Embryonic facial prominence (tissue), 1 donor: ENCODE measurements around the gene NIPA2.

Experiments
- DNase-seq: peaks from one replicate; pipeline ENCODE4 v3.0.0-alpha.2; 2016; ENCODE audit errors: extremely low spot score

NIPA2 gene

GRCh38 chr15:22839046-22839695 lies 705 bp downstream of the NIPA2 start:
- no peak for DNase-seq

- DNase-seq: no peak
These were observed 6.2 kb downstream of the NIPA2 start for GRCh38 chr15:22844421-22845288.

GRCh38 chr15:22845289-22845900 lies 6.9 kb downstream of the NIPA2 start:
- no peak for DNase-seq

DNA sequence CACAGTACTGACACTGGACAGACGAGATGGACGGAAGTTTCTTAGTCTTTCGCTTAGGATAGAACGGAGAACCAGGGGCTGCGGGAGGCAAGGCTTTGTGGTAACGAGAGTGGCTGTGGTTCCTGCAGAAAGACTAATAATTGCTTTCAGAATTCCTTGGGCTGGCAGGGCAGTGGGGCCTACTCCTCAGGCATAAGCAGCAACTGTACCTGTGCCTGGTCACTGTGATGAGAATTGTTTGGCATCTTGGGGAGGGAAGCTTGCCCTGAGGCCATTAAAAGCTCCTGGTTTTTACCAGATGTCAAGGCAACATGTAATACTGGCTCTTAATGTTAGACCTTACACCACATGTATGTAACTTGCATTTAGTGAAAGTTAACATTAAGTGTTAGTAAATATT lies 7.6 kb downstream of the NIPA2 start:
- DNase-seq: no peak

DNA sequence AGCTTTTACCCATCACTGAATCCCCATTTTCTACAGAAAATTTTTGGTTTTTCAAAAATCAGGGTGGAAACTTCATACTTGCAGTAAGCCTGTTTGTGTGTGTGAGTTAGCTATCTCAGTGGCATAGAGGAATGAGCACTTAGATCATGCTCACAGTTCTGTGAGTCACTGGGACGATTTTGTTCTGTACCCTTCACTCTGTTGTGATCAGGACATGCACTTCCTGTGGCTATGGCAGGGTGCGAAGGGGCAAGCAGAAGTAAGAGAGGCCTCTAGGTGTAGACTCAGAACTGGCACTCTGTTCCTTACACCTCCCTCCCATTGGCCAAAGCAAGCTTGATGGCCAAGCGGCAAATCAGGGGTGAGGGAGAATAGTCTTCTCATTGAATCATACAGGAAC lies 11.6 kb downstream of the NIPA2 start:
- DNase-seq: no peak

DNA sequence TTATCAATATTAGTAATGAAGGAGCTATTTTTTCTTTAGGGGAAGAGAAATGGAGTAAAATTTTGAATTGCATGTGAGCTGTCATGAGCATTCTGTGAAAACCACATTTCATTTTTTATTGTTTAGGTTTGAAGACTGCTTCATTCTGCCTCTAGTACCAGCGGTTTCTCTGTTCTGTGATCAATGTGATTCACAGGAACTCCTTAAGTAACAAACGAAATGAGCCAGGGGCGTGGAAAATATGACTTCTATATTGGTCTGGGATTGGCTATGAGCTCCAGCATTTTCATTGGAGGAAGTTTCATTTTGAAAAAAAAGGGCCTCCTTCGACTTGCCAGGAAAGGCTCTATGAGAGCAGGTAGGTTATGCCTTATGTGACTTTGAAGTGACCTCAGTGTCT lies 13.0 kb downstream of the NIPA2 start:
- no peak for DNase-seq

- DNase-seq: no peak
These were observed 17.3 kb downstream of the NIPA2 start for GRCh38 chr15:22855791-22856190.

DNA sequence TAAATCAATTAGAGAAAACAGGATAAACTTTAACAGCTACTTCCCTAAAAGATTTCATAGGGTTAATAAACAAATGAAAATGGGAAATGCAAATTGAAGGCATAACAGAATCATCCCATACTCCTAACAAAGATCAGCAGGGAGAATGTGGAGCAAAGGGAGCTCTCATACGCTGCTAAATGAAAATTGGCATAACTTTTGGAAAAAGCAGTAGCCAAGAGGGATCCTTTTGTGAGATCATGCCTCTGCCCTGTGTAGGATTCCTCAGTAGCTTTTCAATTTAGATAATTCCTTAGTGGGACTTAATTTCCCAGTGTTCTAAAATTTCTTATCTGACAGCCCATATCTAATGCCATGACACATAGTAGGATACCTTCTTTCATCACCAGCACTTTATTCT lies 18.2 kb downstream of the NIPA2 start:
- no peak for DNase-seq

DNA sequence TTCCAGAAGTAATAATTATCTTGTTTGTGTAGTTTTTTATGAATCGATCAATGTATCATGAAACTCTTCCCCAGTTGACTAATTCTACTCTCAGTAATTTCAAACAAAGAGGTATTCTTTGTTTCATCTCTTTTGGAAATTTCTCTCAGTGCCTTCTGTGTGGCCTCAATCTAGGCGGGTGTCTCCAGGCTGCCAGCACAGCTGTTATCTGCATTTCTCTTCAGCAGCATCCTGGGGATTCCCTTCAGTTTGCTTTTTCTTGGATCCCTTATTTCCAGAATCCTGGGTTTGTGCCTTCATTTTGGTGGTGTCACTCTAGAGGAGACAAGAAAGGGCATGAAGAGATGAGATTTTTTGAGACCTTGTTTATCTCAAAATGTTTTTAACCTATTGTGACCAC lies 22.7 kb downstream of the NIPA2 start:
- no peak for DNase-seq

DNA sequence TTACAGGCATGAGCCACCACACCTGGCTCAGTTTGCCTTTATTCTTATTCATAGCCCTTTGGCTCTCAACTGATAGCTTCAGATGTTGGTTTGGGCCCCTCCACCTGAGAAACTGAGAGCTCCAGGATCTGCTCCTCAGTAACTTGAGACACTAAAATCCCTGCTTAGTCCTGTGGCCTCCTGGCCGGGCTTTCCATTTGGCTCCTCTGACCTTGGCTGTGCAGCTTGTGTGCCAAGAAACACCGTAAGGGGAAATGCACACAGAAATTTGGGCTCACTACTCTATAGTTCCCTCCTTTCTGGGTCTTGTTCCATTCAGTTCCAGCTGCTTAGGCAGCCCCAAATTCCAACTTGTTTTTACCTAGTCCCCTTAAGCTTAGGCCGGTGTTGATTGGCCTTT lies 24.9 kb downstream of the NIPA2 start:
- DNase-seq: no peak

- no peak for DNase-seq
These were observed 27.6 kb downstream of the NIPA2 start for GRCh38 chr15:22866079-22866478.

GRCh38 chr15:22867886-22868285 lies 29.4 kb downstream of the NIPA2 start:
- no peak for DNase-seq

GRCh38 chr15:22868495-22868894 lies 30.0 kb downstream of the NIPA2 start:
- DNase-seq: no peak

- DNase-seq: no peak
These were observed 30.5 kb downstream of the NIPA2 start for GRCh38 chr15:22868928-22869327.

- DNase-seq: no peak
These were observed 31.4 kb downstream of the NIPA2 start for GRCh38 chr15:22869856-22870255.

DNA sequence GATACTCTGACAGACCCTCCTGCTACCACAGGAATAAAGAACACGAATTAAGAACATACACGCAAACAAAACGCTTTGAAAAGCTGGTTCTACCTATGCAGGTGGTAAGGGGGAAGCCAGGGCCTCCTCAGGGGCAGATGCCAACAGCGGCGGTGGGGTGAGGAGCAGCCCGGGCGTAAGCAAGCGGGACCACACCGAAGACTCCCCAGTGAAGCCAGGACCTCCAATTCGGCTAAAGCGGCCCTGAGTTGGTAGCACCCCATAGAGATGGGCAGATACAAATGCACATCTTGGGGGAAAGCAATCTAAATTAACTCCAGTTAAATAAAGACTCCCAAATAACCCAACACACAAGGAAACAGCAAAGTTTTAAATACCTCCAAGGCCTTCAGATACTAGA lies 32.4 kb downstream of the NIPA2 start:
- DNase-seq: no peak

DNA sequence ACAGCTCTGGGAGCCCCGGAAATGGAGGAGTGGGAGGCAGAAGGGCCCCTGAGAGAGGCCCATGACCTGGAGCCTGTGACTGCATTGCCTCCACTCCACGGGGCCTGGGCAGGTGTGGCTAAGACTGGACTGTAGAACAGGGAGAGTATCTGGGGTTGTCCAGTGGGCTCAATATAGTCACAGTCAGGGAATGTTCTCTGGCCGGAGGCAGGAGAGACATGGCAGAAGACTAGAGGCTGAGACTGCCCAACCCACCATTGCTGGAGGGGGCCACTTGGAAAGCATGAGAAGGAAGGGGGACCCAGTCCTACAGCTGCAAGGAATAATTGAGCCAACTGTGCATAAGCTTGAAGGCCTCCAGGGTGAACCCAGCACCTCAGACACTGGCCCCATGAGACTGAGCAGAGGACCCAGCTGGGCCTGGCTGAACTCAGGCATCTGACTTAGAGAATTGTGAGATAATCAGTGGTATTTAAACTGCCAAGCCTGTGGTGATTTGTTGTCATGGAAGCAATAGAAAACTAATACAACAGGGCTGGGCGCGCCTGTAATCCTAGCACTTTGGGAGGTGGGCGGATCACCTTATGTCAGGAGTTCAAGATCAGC lies 33.1 kb downstream of the NIPA2 start:
- DNase-seq: no peak

DNA sequence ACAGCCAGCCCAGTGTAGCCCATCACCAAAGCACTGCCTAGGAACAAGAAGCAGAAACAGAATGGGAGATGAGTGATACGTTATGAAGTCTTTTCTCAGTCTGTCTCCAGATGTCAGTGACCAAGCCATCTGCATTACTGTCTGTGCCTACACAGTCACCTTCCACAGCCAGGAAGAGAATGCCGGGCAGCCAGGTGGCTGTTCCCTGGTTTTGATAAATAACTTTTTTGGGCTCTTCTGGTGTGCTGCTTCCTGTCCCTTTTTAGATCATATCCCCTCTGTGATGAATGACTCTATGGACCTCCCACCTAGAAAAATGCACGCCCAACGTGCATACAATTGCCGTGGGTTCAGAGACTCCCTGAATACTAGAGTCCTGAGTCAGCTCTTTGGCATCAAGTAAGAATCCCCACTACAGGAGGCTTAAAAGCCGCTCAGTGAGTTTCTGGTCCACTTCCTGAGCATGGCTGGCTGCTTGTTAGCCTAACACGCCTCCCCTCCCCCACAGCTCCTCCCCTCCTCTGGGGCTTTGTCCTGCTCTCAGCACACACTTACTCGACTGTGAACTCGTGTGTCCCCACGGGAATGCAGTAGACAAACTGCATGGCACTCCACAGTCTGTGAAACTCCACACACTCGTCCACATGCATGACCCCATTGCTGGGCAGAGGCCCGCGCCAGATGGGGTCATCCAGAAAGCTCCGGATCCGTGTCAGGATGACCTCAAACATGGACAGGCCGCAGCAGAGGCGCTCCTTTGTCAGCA lies 34.7 kb downstream of the NIPA2 start:
- DNase-seq: no peak

DNA sequence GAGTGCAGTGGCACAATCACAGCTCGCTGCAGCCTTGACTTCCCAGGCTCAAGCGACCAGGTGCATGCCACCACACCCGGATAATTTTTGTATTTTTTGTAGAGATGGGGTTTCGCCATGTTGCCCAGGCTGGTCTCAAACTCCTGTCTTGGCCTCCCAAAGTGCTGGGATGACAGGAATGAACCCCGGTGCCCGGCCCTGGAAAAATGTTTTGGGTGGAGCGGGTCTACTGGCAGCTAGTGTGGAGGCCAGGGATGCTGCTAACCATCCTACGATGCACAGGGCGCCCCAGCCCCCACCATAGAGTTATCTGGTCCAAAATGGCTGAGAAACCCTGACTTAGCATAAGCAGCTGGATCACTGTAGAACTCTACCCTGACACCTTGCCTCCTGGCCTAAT lies 35.4 kb downstream of the NIPA2 start:
- no peak for DNase-seq

DNA sequence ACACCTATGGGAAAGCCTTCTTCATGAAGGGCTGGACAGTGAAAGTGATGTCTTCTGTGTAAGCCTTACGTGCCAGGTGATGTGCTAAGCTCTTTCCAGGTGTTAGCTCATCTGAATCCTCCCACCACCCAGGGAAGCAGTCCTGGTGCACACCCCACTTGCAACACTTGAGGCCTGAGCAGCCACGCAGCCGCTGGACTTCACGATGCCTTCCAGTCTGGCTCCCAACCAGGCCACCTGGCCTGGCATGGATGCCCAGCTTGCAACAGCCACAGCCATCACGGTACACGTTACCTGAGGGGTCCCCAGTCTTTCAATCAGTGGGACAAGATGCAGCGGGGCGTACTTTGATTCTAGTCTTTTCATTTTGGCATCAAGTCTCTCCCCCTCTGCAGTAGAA lies 35.8 kb downstream of the NIPA2 start:
- DNase-seq: no peak

GRCh38 chr15:22874966-22875365 lies 36.5 kb downstream of the NIPA2 start:
- DNase-seq: no peak

GRCh38 chr15:22877117-22877516 lies 38.7 kb downstream of the NIPA2 start:
- no peak for DNase-seq
